Stimulated activated naive CD8-positive, alpha-beta T cell treated with anti-CD3 and anti-CD28 coated beads, Interleukin-15, amount 100 ng/mL, for 72 hours (primary cell): ENCODE data around the gene DLL1.

ENCODE experiments used
- ATAC-seq: fragments of 150-1000 bp; cut with Tn5 transposase; 2 replicates; pipeline ENCODE4 v1.10.0; 2021; ENCODE audit warnings: mild to moderate bottlenecking, moderate library complexity
- DNase-seq, 2 donors: peaks; one replicate each; pipeline ENCODE4 v3.0.0; 2021 to 2022
- H3K27ac Mint-ChIP-seq, 2 donors: one replicate each; pipeline ENCODE4 v1.8.0; 2022; ENCODE audit warnings: mild to moderate bottlenecking in 2 of 2, mixed read lengths in 2 of 2, moderate library complexity in 2 of 2
- H3K27me3 Mint-ChIP-seq: one replicate; pipeline ENCODE4 v1.8.0; 2022; ENCODE audit warnings: mixed read lengths
- H3K4me1 Mint-ChIP-seq: one replicate; pipeline ENCODE4 v1.8.0; 2022; ENCODE audit warnings: mild to moderate bottlenecking, mixed read lengths
- H3K4me3 Mint-ChIP-seq, 2 donors: one replicate each; pipeline ENCODE4 v1.8.0; 2022; ENCODE audit warnings: mild to moderate bottlenecking in 2 of 2, mixed read lengths in 2 of 2, moderate library complexity in 1 of 2
- H3K9me3 Mint-ChIP-seq, 2 donors: one replicate each; pipeline ENCODE4 v1.8.0; 2022; ENCODE audit warnings: mixed read lengths in 2 of 2

The DLL1 gene

DNA sequence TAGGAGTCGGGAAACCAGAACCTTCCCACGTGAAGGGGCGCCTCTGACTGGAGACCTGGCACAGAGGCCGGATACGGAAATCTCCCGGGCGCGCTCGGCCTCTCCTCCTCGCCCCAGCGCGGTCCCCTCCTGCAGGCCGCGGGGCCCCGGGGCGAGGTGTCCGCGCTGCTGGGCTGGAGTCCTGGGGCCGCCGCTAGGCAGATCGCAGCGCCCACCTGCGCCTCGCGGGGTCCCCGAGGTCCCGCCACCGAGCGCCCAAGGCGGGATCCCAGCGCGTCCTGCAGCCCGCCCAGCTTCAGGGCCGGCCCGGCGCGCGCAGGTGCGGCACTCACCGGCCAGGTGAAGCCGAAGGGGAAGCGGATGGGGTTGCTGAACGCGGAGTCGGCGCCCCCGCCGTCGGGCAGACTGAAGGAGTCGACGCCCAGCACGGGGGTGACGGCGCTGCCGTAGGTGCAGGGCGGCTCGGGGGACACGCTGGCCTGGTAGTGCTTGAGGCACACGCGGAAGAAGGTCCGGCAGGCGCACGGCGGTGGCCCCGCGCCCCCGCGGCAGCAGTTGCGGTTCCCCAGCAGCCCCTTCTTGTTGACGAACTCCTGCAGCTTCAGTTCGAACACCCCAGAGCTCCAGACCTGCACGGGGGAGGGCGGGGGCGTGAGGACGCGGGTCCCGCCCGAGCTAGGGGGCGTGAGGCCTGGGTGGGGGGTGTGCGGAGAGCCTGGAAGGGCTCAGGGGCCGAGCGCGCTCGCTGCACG lies 1.5 kb downstream of the DLL1 start:
- DNase-seq (peak in 1 of 2 donors; percentile 45), ATAC-seq (peak; percentile 10)
- peak overlapping the region; percentile 91 to 93 for H3K4me3 Mint-ChIP-seq
- H3K9me3 Mint-ChIP-seq = no peaks in the 10 kb centered on the region
- peaks cover 47% of the 10 kb centered on the region for H3K4me1 Mint-ChIP-seq
- H3K27ac Mint-ChIP-seq = peak overlapping the region; percentile 84 to 96
- peaks cover 39% of the 10 kb centered on the region for H3K27me3 Mint-ChIP-seq

DNA sequence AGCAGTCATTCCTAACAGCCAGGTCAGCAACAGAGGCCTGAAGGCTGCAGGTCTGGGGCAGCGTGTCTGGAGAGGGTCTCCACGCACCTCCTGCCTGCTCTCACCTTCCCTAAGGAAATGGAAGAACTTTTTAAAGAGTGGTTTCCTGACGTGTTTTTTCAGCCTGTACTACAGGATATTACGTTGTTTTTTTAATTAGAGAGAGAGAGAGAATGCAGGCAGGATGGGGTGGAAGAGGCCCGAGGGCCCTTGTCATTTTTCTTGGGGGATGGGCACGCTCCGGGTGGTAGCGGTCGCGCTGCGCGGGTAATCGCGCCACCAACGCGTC lies 2.1 kb downstream of the DLL1 start:
- Mint-ChIP-seq H3K27ac (peak overlapping the region; percentile 84 to 96), H3K9me3 (no peaks in the 10 kb centered on the region), H3K4me1 (peaks cover 41% of the 10 kb centered on the region), H3K27me3 (peaks cover 33% of the 10 kb centered on the region), H3K4me3 (peak overlapping the region; percentile 91 to 93)
- ATAC-seq (peak; percentile 17), DNase-seq (no peak)

DNA sequence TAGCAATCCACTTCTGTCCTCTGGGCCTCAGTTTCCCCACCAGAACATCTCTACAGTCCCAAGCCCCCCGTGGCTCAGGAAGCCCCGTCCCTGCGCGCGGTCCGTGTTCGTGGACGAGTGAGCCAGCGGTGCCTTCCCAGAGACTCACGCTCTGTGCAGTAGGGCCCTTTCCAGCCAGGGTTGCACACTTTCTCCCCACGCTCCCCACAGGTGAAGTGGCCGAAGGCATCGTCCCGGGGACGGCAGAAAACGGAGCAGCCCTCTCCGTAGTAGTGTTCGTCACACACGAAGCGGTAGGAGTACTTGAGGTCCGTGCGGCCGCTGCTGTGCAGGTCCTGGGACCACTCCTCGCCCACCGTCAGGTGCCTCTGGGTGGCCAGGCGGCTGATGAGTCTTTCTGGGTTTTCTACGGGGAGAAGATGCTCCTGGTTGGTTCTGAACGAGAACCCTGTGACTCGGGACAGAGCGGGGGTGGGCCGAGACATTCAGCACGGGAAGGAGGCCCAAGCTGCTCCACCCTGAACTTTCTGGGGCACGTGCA lies 2.7 kb downstream of the DLL1 start:
- peaks cover 27% of the 10 kb centered on the region for H3K27me3 Mint-ChIP-seq
- H3K27ac Mint-ChIP-seq = peak overlapping the region in 1 of 2 donors; percentile 96
- H3K4me1 Mint-ChIP-seq = peaks cover 35% of the 10 kb centered on the region

DNA sequence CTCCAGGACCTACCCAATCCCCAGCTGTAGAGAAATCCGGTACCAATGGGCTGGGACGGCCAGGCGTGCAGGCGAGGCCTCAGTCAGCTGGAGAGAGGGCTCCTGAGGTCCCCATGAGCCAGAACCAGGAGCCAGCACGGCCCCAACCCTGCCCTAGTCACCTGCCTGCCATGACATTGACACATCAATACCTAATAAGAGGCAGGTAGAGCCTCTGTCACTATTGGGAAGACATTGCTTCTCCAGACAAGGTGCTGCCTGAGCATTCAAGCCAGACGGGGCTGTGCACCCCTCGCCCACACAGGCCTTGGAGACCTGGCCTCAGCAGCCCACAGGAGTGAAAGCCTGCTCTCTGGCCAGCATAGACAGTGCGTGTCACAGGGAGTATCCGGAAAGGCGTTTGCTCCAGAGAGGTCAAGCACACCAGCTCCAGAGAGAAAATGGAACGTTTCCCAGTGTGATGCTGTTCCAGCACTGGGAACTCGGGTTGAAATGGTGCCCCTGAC lies 3.5 kb downstream of the DLL1 start:
- H3K27me3 Mint-ChIP-seq = peaks cover 19% of the 10 kb centered on the region
- no peaks in the 10 kb centered on the region for H3K9me3 Mint-ChIP-seq
- H3K4me3 Mint-ChIP-seq = no peak overlapping the region
- H3K4me1 Mint-ChIP-seq = peaks cover 27% of the 10 kb centered on the region
- DNase-seq (no peak), ATAC-seq (no peak)
- H3K27ac Mint-ChIP-seq = no peak overlapping the region

More for the DNA sequence above, 2.7 kb downstream of the DLL1 start:
- DNase-seq = no peak
- Mint-ChIP-seq H3K9me3 (no peaks in the 10 kb centered on the region), H3K4me3 (peak overlapping the region; percentile 91 to 93)
- no peak for ATAC-seq

DNA sequence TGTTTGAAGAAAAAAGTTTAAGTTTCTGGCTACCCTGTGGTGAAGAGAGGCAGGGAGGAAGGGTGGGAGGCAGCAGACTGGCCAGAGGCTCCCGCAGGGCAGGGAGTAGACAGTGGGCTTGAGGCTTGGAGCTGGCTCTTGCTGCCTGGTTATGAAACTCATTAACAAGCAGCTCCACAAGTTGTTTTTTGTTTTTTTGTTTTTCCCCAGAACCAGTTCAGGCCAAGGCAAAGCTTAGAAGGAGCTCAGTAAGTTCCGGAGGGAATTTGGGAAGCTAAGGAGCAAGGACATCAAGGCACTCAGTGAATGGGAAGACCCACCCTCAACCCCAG lies 4.0 kb downstream of the DLL1 start:
- ATAC-seq = no peak
- H3K27me3 Mint-ChIP-seq = peaks cover 14% of the 10 kb centered on the region
- H3K4me1 Mint-ChIP-seq = peaks cover 22% of the 10 kb centered on the region
- no peak overlapping the region for H3K27ac Mint-ChIP-seq
- H3K4me3 Mint-ChIP-seq = no peak overlapping the region
- no peaks in the 10 kb centered on the region for H3K9me3 Mint-ChIP-seq
- no peak for DNase-seq

DNA sequence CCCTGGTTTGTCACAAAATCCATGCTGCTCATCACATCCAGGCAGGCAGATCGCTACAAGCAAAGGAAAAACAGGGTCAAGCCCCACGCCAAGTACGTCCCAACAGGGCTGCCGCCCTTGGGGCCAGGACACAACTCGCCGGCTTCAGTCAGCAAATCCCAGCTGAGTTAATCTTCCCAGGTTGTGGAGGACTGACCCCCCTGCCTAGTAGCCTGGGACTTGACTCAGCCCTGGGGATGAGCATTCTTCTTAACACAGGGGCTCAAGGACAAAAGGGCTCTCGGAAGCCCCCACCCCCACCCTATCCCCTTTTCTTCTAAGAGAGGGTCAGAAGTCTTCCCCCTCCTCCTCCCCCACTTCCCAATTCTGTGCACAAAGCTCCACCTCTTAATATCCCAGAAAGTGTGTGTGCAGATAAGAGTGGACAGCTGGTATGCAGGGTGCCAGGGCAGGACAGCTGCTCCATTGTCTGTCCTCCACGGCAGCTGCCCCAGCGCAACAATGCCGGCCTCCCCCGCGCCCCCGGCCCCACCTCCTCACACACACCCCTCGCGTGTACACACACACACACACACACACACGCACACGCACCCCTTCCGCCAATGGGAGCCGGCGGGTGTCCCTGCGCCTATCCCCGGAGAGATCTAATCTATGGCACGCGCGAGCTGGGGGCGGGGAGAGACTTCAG lies 4.5 kb downstream of the DLL1 start:
- Mint-ChIP-seq H3K27me3 (peaks cover 9% of the 10 kb centered on the region), H3K4me1 (peaks cover 17% of the 10 kb centered on the region), H3K4me3 (no peak overlapping the region), H3K9me3 (no peaks in the 10 kb centered on the region), H3K27ac (no peak overlapping the region)
- DNase-seq = no peak
- ATAC-seq = no peak

DNA sequence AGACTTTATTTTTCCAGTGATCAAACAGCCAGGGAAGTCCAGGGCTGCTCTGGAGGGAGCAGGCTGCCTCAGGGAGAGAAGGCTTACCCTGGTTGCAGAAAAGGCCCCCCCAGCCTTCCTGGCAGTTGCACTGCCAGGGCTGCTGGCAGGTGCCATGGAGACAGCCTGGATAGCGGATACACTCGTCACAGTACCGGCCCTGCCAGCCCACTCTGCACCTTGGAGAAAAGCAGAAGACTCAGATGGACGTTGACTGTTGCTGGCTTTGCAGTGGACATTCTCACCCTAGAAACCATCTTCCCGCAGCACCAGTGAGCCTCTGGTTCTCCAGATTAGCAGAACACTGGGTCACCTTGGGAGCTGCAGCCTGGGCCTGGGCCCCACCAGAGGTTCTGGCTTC lies 5.4 kb downstream of the DLL1 start:
- no peak for DNase-seq
- no peak for ATAC-seq
- H3K4me1 Mint-ChIP-seq = peaks cover 17% of the 10 kb centered on the region
- H3K27ac Mint-ChIP-seq = no peak overlapping the region
- no peak overlapping the region for H3K4me3 Mint-ChIP-seq
- H3K27me3 Mint-ChIP-seq = peaks cover 9% of the 10 kb centered on the region
- H3K9me3 Mint-ChIP-seq = no peaks in the 10 kb centered on the region

DNA sequence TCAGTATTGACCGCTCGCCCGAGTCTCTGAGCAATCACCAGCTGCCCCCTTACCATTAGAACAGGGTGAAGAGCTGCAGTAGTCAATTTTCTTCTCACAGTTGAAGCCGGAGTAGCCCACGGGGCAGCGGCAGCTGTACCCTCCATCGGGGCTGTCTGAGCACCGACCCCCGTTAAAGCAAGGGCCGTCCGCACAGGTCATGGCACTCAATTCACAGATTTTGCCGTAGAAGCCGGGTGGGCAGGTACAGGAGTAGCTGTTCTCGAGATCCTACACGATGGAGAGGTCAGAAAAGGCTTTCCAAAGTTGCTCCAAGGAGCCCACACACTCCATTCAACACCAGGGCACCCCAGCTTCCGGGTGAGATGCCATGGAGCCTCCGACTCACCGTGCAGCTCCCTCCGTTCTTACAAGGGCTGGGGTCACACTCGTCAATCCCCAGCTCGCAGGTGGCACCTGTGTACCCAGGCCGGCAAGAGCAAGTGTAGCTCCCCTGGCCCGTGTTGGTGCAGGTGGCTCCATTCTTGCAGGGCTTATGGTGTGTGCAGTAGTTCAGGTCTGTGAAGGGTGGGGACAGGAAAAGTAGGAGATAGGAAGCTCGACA lies 5.9 kb downstream of the DLL1 start:
- Mint-ChIP-seq H3K27me3 (peaks cover 9% of the 10 kb centered on the region), H3K4me1 (peaks cover 16% of the 10 kb centered on the region), H3K27ac (no peak overlapping the region), H3K9me3 (no peaks in the 10 kb centered on the region), H3K4me3 (no peak overlapping the region)
- DNase-seq (no peak), ATAC-seq (no peak)

DNA sequence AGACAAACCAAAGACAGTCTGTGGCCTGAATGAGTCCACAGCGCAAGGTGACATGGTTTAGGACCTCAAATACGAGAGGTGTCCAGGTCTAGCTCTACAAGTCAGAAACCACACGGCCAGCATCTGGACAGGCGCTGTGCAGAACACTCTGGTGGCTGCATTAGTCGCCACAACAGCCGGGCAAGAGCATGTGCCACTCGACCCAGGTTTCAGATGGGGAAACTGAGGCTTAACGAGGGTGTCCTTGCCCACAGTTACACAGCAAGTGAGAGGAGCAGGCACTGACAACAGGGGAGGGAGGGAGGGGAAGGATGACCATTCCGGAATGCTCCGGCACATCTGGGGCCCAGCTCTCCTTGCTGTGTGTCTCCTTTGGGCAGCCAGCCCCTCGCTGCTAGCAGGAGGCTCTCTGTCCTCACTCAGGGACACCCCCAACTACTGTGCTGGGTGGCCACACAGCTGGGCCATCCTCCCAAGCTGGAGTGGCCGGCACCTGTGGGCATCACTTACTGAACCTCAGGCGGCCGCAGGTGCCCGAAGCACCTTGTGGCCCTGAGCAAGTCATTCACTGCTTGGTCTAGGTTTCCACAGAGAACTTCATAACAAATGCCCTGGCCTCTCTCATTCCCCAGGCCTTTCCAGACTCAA lies 6.6 kb downstream of the DLL1 start:
- peaks cover 9% of the 10 kb centered on the region for H3K27me3 Mint-ChIP-seq
- peaks cover 22% of the 10 kb centered on the region for H3K4me1 Mint-ChIP-seq
- DNase-seq = no peak
- H3K27ac Mint-ChIP-seq = no peak overlapping the region
- no peak overlapping the region for H3K4me3 Mint-ChIP-seq
- no peak for ATAC-seq
- no peaks in the 10 kb centered on the region for H3K9me3 Mint-ChIP-seq

DNA sequence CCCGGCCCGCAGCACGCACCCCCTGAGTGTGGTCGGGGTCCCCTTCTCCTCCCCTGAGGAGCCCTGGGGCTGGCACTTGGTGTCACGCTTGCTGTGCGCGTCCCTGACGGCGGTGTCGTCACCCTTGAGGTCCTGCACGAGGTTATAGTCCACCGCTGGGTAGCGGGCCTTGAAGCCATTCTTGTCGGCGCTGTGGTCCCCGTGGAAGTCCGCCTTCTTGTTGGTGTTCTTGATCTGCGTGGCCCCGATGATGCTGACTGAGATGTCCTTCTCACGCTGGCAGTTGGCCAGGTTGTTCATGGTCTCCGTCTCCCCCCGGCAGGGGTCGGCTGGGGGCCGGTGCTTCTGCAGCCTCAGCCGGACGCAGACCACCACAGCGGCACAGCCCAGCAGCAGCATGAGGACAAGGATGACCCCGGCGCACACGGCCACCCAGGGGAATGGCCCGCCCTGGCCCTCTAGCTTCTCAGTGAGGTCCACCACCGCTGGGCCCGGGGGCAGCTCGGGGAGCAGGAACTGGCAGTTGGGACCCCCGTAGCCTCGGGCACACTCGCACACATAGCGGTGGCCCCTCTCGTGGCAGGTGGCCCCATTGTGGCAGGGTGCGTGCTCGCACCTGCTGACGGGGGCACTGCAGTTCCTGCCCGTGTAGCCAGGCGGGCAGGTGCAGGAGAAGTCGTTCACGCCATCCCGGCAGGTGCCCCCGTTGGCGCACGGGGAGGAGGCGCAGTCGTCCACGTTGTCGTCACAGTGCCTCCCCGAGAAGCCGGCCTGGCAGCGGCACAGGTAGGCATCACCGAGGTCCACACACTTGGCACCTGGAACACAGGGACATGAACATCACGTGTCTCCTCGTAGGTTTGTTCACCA lies 7.4 kb downstream of the DLL1 start:
- Mint-ChIP-seq H3K4me3 (no peak overlapping the region), H3K4me1 (peaks cover 22% of the 10 kb centered on the region), H3K27me3 (peaks cover 4% of the 10 kb centered on the region), H3K27ac (no peak overlapping the region), H3K9me3 (no peaks in the 10 kb centered on the region)
- DNase-seq (no peak), ATAC-seq (no peak)

DNA sequence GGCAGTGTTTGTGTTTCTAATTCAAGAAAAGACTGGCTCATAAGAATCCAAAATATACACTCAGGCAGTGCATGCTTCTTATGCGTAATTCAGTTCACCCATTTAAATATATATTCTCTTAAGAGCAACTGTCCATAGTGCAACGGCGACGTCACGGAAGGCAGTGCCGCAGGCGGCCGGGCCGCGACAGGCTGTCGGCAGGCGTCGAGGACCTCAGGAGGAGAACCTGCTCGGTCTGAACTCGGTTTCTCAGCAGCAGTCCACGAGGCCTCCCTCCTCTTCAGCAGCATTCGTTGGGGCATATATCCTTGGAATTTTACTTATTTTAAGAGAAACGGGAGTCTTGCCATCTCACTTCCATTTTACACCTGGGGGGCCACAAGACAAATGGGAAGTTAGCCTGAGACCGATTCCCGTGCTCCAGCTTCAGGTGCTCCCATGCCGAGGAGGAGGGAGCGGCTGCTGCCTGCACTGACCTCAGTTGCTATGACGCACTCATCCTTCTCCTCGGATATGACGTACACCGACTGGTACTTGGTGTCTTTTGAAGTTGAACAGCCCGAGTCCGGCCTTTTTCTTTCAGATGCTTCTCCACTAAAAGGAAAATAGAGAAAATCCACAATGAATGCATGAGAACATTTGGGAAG lies 8.2 kb downstream of the DLL1 start:
- H3K9me3 Mint-ChIP-seq = no peaks in the 10 kb centered on the region
- no peaks in the 10 kb centered on the region for H3K27me3 Mint-ChIP-seq
- H3K27ac Mint-ChIP-seq = no peak overlapping the region
- no peak overlapping the region for H3K4me3 Mint-ChIP-seq
- no peak for ATAC-seq
- H3K4me1 Mint-ChIP-seq = peaks cover 25% of the 10 kb centered on the region
- no peak for DNase-seq

DNA sequence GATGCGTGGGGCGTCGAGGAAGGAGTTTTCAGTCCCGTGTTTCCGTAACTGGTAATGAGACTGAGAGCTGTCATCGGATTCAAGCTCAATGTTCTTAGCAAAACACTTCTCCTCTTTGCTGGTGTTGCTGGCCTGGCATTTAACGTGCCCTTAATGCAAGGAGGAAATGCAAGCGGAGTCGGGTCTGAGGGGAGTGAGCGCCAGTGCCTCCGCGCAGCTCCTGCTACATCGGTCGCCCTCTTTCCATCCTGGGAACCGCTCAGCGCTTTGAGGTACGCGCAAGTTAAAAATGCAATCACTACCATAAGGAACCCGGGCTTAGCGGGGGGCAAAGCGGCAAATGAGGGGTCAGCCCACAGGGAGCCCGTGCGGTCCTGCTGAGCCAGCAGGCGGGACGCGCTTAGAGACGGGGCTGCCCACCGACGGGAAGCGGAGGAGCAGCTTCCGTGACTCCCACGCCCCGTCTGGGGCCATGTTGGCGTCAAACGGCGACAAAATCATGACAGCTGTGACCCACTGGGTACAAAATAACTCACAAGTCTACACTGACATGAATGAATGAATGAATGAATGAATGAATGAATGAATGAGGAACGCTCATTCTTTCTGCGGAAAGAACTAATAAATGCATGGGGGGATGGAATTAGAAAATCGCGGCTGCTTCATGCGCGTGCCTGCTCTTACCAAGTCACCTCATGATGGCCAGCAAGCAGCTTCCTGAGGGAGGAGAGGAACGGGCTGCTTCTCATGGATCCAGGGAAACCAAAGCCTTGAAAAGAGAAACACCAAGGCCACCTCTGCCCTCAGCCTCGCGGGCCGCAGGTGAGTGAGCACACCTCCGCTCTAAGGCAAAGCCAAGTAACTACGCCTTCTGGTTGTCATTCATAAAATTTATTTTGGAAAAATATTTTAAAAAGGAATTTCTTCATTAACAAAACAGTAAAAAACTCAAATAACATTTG lies 9.3 kb downstream of the DLL1 start:
- Mint-ChIP-seq H3K4me1 (peaks cover 30% of the 10 kb centered on the region), H3K27ac (no peak overlapping the region), H3K27me3 (no peaks in the 10 kb centered on the region), H3K4me3 (peak overlapping the region in 1 of 2 donors; percentile 82), H3K9me3 (no peaks in the 10 kb centered on the region)
- DNase-seq (no peak), ATAC-seq (no peak)

DNA sequence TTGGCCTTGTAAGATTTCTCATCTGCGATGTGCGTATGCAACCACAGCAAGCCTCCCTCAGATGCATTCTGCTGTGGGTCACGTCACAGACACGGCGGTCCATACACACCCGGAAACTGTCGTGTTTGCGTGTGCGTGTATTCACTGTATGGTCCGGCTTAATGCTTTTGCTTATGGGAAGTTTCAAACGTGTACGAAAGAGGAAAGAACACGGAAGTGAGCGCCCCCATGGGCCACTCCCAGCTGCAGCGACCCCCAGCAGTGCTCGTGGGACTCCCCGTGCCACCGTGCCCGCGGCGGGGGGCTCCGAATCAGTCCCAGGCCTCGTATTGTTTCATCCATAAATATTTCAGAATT lies 10.2 kb downstream of the DLL1 start:
- H3K27ac Mint-ChIP-seq = peak overlapping the region in 1 of 2 donors; percentile 82
- no peaks in the 10 kb centered on the region for H3K9me3 Mint-ChIP-seq
- H3K4me1 Mint-ChIP-seq = peaks cover 30% of the 10 kb centered on the region
- no peaks in the 10 kb centered on the region for H3K27me3 Mint-ChIP-seq
- ATAC-seq (peak; percentile 73), DNase-seq (no peak)
- H3K4me3 Mint-ChIP-seq = peak overlapping the region; percentile 52 to 82
